Measurements from ENCODE around the gene LCLAT1.

- no peak for TF ChIP-seq CTCF (IDR thresholded peaks at IDR 0.05)
- TF ChIP-seq POLR2A (IDR thresholded peaks at IDR 0.05) = no peak
These were observed 219.3 kb downstream of the LCLAT1 start for GRCh38 chr2:30666266-30666874.

All from esophagus squamous epithelium (tissue), 4 donors.